Activated CD4-positive, alpha-beta memory T cell treated with anti-CD3 and anti-CD28 coated beads, Interleukin-2, amount 10 ng/mL, durations not matched to agents 7 days and 5 days (primary cell): ENCODE data around the gene FBLIM1. TPM values are rescaled to one million over a fixed set of nuclear protein-coding genes. Genes with fewer than 3 reads are reported as not detected.

Source experiments
- CTCF ChIA-PET: fragments of 350-600 bp; sonication (Branson Sonifier 250); formaldehyde crosslinking; loops from one replicate; lab custom pipeline; 2021; ENCODE audit warnings: antibody characterized with exemption, inconsistent platforms; lab: Charles Lee
- POLR2A ChIA-PET: fragments of 350-600 bp; sonication (Branson Sonifier 250); formaldehyde crosslinking; loops from one replicate; lab custom pipeline; 2021; ENCODE audit warnings: antibody characterized with exemption; lab: Charles Lee
- DNase-seq: peaks from one replicate; pipeline ENCODE4 v3.0.0-alpha.2; 2020
- H3K27ac Mint-ChIP-seq: one replicate; pipeline ENCODE4 v1.8.0; 2021; ENCODE audit warnings: mild to moderate bottlenecking, mixed read lengths
- H3K27me3 Mint-ChIP-seq: one replicate; pipeline ENCODE4 v1.8.0; 2021; ENCODE audit warnings: mixed read lengths
- H3K36me3 Mint-ChIP-seq: one replicate; pipeline ENCODE4 v1.8.0; 2021; ENCODE audit warnings: low read depth, mixed read lengths
- H3K4me1 Mint-ChIP-seq: one replicate; pipeline ENCODE4 v1.8.0; 2021; ENCODE audit warnings: mixed read lengths
- H3K4me3 Mint-ChIP-seq: one replicate; pipeline ENCODE4 v1.8.0; 2021; ENCODE audit warnings: mild to moderate bottlenecking, mixed read lengths
- H3K9me3 Mint-ChIP-seq: one replicate; pipeline ENCODE4 v1.8.0; 2021; ENCODE audit warnings: mixed read lengths
- total RNA-seq, 2 experiments: library from RNA; stranded (reverse); gene quantifications; one replicate each; pipeline ENCODE4 v1.2.3, GENCODE V29; 2021

The FBLIM1 gene
- total RNA-seq, 2 experiments from 2014 or later = not detected

DNA sequence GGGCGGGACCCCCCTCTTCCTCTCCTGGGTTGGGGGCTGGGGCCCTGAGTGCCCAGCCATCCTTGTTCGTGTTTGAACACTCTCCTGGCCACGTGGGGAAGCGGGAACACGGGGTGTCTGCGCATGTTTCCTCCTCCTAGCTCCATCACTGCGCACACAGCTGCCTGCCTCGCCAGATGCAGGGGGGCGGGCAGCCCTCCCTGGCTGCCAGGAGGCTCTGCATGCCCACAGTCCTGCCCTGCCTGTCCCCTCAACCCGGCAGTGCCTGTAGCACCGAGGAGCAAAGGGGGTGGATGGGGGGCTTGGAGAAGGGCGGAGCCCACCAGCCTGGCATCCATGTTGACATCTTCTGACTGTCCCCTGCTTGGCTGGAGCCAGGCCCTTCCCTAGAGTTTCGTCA, 24.3 kb upstream of the FBLIM1 start:
- H3K4me3 Mint-ChIP-seq = no peak overlapping the region
- POLR2A ChIA-PET = no interaction called here
- H3K9me3 Mint-ChIP-seq = no peaks in the 10 kb centered on the region
- peaks cover 14% of the 10 kb centered on the region for H3K36me3 Mint-ChIP-seq
- H3K27ac Mint-ChIP-seq = no peak overlapping the region
- H3K27me3 Mint-ChIP-seq = no peaks in the 10 kb centered on the region
- CTCF ChIA-PET = no interaction called here
- no peaks in the 10 kb centered on the region for H3K4me1 Mint-ChIP-seq
- no peak for DNase-seq

DNA sequence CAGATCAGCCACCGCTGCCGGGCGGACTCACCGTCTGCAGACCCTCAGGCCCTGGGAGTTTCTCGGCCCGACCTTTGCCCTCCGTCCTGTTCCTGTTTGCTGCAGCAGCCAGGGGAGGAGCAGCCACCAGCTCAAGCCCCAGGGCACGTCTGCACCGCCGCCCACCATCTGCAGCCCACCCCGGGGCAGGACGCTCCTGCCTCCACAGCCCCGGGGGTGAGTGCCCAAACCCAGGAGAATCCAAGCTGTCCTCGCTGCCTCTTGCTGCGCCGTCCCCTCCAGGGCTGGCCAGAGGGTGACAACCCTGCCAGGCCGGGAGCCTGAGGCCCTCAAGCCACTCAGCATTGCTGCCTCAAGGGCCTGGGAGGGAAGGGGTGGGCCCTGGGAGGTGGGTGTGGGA, 23.7 kb upstream of the FBLIM1 start:
- H3K4me3 Mint-ChIP-seq = no peak overlapping the region
- POLR2A ChIA-PET = no interaction called here
- H3K27me3 Mint-ChIP-seq = no peaks in the 10 kb centered on the region
- H3K4me1 Mint-ChIP-seq = no peaks in the 10 kb centered on the region
- CTCF ChIA-PET = no interaction called here
- H3K27ac Mint-ChIP-seq = no peak overlapping the region
- H3K36me3 Mint-ChIP-seq = peaks cover 11% of the 10 kb centered on the region
- no peaks in the 10 kb centered on the region for H3K9me3 Mint-ChIP-seq
- no peak for DNase-seq

DNA sequence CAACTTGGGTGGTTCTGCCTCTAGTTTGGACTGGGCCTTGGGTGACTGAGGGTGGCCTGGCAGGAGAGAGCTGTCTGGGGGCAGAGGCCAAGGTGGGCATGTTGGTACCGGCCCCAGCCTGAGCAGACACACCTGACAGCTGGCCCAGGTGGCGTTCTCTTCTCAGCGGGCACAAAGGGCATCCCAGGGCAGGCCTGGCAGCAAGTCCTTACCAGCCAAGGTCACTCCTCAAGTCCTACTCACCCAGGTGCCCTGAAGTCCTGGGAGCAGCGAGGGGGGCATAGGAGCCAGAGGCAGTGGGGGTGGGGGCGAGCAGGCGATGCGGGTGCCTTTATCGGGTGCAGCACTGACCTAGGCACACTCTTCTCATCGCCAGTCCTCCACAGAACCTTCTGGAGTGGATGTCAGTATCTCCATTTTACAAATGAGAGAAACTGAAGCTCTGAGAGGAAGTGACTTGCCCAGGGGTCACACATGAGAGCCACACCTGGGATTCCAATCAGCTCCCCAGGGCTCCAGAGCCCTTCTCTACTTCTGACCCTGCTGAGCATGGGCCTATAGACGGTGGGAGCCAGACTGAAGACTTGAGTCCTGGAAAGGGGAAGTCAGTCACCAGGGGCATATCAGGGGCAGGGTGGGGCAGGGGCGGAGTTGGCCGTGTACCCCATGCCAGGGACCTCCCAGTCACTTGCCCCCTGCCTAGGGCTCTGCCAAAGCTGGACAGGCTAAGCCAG, 23.1 kb upstream of the FBLIM1 start:
- DNase-seq = no peak
- Mint-ChIP-seq H3K4me1 (no peaks in the 10 kb centered on the region), H3K4me3 (no peak overlapping the region), H3K9me3 (no peaks in the 10 kb centered on the region), H3K27me3 (no peaks in the 10 kb centered on the region), H3K36me3 (peaks cover 11% of the 10 kb centered on the region), H3K27ac (no peak overlapping the region)
- ChIA-PET POLR2A (interaction anchor here (1.0 kb wide), 1 partner anchor 40 kb away, joined by 3 read pairs; no protein-coding TSS in a partner anchor), CTCF (no interaction called here)

DNA sequence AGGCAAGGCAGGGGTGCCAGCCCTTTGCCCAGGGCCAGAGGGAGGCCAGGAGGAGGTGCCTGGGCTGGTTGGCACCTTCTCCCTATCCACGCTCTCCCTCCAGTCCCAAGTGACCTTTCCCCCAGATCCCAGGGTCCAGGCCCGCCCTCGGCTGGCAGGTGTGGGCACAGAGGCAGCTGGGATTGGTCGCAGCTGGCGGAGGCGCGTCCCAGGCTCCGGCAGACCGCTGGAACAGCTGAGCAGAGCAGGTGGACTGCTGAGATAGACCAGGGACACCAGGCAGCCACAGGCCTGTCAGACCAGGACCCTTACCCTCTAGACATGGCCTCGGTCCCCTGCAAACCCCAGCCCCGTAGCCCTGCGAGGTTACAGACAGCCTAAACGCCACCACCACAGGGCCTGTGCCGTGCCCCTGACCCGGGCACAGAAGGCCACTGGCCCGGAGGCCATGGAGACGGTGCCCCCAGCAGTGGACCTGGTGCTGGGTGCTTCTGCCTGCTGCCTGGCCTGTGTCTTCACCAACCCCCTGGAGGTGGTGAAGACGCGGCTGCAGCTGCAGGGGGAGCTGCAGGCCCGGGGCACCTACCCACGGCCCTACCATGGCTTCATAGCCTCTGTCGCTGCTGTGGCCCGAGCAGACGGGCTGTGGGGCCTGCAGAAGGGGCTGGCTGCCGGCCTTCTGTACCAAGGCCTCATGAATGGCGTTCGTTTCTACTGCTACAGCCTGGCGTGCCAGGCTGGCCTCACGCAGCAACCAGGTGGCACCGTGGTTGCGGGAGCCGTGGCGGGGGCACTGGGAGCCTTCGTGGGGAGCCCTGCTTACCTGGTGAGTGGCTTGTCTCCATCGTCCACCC, 22.3 kb upstream of the FBLIM1 start, which contains the start of gene SLC25A34:
SLC25A34 (plus strand) TSS at position 221 of the 854 bp plus-strand sequence; CDS start at position 449, 228 bp downstream.
- Mint-ChIP-seq H3K4me3 (no peak within 1 kb of the TSS), H3K27me3 (no peaks in the 10 kb centered on the region), H3K36me3 (peaks cover 11% of the 10 kb centered on the region), H3K9me3 (no peaks in the 10 kb centered on the region), H3K4me1 (peaks cover under 1% of the 10 kb centered on the region), H3K27ac (no peak within 1 kb of the TSS)
- DNase-seq = no peak
- POLR2A ChIA-PET = interaction anchor here (1.0 kb wide), 1 partner anchor 39 kb away, joined by 3 read pairs; no protein-coding TSS in a partner anchor
- CTCF ChIA-PET = no interaction called here

DNA sequence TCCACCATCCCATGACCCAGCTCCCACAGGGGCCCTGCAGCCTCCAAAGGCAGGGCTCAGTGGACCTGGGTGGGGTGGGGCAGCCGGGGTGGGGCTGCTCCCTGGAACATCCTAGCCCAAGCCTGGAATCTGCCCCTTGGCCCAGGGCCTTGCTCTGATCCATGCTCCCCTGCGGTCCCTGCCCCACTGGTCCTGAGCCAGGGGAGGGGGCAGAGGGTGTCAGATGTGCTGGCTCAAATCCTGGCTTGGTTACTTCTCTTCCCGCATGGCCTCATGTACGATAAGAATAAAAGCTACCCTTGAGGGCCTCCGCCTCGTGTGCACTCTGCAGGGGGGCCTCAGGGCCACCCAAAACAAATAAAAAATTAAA, 21.7 kb upstream of the FBLIM1 start:
- H3K4me3 Mint-ChIP-seq = no peak overlapping the region
- peaks cover 11% of the 10 kb centered on the region for H3K36me3 Mint-ChIP-seq
- CTCF ChIA-PET = interaction anchor here (1.3 kb wide), 1 partner anchor 145 kb away, joined by 3 read pairs; no protein-coding TSS in a partner anchor
- DNase-seq = no peak
- H3K27ac Mint-ChIP-seq = no peak overlapping the region
- H3K27me3 Mint-ChIP-seq = no peaks in the 10 kb centered on the region
- no peaks in the 10 kb centered on the region for H3K9me3 Mint-ChIP-seq
- H3K4me1 Mint-ChIP-seq = peaks cover 5% of the 10 kb centered on the region
- POLR2A ChIA-PET = interaction anchor here (0.6 kb wide), 1 partner anchor 121 kb away, joined by 3 read pairs; no protein-coding TSS in a partner anchor

DNA sequence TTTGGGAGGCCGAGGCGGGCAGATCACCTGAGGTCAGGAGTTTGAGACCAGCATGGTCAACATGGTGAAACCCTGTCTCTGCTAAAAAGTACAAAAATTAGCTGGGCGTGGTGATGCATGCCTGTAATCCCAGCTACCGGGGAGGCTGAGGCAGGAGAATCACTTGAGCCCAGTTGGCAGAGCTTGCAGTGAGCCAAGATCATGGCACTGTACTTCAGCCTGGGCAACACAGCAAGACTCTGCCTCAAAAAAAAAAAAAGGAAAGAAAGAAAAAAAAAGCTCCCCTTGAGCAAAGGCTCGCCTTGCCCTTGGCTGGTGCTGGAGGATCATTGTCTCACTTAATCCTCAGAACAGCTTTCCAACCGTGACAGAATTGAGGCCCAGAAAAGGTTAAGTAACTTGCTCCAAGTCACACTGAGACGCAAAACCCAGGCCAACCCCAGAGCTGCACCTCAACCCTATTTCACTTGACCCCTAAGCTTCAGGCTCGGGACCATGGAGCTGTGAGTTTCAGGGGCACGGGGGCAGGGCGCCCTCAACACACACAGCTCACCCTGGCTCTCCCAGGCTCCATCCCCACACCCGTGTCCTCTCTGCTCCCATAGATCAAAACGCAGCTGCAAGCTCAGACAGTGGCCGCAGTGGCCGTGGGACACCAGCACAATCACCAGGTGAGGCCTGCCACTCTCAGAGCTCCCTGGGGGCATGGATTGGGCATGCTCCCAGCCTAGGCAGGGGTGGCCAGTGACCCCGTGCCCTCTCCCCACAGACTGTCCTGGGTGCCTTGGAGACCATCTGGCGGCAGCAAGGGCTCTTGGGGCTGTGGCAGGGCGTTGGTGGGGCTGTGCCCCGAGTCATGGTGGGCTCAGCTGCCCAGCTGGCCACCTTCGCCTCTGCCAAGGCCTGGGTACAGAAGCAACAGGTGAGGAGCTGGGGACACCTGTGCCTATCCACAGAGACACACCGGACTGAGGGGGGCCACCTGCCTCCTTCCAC, 21.0 kb upstream of the FBLIM1 start:
- Mint-ChIP-seq H3K27ac (no peak overlapping the region), H3K4me1 (peaks cover 5% of the 10 kb centered on the region), H3K36me3 (peaks cover 6% of the 10 kb centered on the region), H3K4me3 (no peak overlapping the region), H3K9me3 (no peaks in the 10 kb centered on the region), H3K27me3 (no peaks in the 10 kb centered on the region)
- POLR2A ChIA-PET = interaction anchor here (0.6 kb wide), 2 partner anchors 122 to 624 kb away, joined by 3 read pairs; no protein-coding TSS in a partner anchor
- CTCF ChIA-PET = interaction anchor here (1.3 kb wide), 1 partner anchor 146 kb away, joined by 3 read pairs; no protein-coding TSS in a partner anchor
- no peak for DNase-seq

DNA sequence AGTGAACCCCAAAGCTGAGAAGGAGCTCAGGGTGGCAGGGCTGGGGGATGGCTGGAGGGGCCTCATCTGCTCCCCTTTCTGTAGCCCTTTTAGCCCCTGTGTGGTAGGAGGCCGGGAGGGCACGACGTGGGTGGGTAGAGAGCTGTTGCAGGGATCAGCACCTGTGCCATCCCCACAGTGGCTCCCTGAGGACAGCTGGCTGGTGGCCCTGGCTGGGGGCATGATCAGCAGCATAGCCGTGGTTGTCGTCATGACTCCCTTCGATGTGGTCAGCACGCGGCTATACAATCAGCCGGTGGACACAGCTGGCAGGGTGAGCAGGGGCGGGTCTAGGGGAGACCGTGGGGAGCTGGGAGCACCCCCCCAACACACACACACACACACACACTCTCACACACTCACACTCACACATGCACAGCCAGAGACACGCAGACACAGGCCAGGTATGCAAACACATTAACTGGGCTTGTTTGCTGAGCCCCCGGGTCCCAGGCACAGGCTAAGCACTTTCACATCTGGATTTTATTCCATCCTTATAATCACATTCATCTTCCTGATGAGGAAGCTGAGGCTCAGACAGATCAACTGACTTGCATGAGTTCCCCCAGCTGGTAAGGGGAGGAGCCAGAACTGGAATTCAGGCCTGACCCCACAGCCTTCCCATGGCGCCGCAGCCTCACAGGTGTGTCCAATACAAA, 20.0 kb upstream of the FBLIM1 start:
- no peaks in the 10 kb centered on the region for H3K9me3 Mint-ChIP-seq
- DNase-seq = no peak
- peaks cover 5% of the 10 kb centered on the region for H3K4me1 Mint-ChIP-seq
- H3K27ac Mint-ChIP-seq = no peak overlapping the region
- H3K36me3 Mint-ChIP-seq = no peaks in the 10 kb centered on the region
- ChIA-PET POLR2A (no interaction called here), CTCF (interaction anchor here (1.3 kb wide), 1 partner anchor 147 kb away, joined by 3 read pairs; no protein-coding TSS in a partner anchor)
- no peak overlapping the region for H3K4me3 Mint-ChIP-seq
- no peaks in the 10 kb centered on the region for H3K27me3 Mint-ChIP-seq

DNA sequence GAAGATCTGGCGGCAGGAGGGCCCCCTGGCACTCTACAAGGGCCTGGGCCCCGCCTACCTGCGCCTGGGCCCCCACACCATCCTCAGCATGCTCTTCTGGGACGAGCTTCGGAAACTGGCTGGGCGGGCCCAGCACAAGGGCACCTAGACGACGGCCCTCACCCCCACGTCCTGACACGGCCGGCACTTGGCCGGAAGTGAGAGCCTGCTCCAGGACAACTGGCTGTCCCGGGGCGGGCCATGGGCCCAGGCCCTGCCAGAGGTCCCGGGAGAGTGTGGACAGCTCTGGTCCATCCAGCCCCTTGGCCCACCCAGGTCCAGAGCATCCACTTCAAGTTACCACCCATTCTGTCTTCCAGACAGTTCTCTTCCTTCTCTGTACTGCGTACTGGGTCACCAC, 19.3 kb upstream of the FBLIM1 start:
- no peak for DNase-seq
- no peaks in the 10 kb centered on the region for H3K36me3 Mint-ChIP-seq
- H3K9me3 Mint-ChIP-seq = no peaks in the 10 kb centered on the region
- CTCF ChIA-PET = no interaction called here
- POLR2A ChIA-PET = no interaction called here
- no peak overlapping the region for H3K27ac Mint-ChIP-seq
- no peaks in the 10 kb centered on the region for H3K27me3 Mint-ChIP-seq
- no peak overlapping the region for H3K4me3 Mint-ChIP-seq
- peaks cover 5% of the 10 kb centered on the region for H3K4me1 Mint-ChIP-seq

DNA sequence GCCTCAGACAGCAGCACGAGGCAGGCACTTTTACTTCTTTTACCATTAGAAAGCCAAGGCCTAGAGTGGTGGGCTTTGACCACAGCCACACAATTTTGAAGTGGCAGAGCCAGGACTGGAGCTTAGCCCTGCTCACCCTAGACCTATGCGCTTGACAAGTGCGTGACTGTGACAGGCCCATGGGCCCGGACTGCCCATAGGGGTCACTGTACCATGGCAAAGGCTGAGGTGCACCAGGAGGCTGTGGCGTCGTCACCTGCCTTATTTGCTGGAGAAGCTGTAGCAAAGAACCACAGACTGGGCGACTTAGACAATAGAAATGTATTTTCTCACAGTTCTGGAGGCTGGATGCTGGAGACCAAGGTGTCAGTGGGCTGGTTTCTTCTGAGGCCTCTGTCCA, 18.9 kb upstream of the FBLIM1 start:
- H3K4me3 Mint-ChIP-seq = no peak overlapping the region
- no peak for DNase-seq
- no peak overlapping the region for H3K27ac Mint-ChIP-seq
- peaks cover 5% of the 10 kb centered on the region for H3K4me1 Mint-ChIP-seq
- no peaks in the 10 kb centered on the region for H3K36me3 Mint-ChIP-seq
- no peaks in the 10 kb centered on the region for H3K27me3 Mint-ChIP-seq
- ChIA-PET POLR2A (interaction anchor here (0.7 kb wide), 1 partner anchor 43 kb away, joined by 3 read pairs; no protein-coding TSS in a partner anchor), CTCF (interaction anchor here (0.8 kb wide), 1 partner anchor 23 kb away, joined by 4 read pairs; no protein-coding TSS in a partner anchor)
- no peaks in the 10 kb centered on the region for H3K9me3 Mint-ChIP-seq

DNA sequence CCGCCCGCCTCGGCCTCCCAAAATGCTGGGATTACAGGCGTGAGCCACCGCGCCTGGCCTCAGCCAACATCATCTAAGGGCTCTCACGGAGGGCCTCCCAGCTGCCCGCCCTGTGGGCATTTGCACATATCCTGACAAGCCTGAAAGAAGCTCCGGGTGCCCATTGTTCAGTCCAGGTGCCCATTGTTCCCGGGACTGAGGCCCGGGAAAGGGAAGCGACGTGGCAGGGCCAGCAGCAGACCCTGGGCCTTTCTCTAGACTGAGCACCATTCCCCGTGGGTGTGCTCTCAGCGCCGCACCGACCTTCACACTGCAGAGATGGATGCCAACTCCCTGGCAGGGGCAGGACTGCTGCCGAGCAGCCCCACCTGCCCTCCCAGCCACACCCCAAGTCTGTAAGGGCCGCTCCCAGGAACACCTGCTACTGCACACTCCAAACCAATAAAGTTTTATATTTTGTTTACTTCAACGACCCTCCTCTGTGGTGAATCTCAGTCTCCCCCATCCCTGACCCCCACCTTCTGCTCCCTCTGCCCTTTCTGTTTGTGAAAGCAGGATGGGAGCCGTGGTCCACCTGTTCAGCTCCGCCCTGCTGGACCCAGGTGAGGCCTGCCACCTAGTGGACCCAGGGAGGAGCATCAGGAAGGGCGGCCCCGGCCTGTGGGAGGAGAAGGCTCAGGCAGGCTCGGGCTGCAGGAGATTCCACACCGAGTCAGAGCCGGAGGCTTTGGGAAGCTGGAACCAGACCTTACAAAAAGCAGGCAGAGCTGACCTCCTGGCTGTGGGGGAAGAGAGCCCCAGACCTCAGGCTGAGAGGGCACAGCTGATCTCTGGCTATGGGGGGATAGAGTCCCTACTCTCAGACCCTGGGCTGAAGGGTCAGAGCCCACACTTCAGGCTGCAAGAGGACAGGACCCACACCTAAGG, 17.4 kb upstream of the FBLIM1 start:
- Mint-ChIP-seq H3K27me3 (no peaks in the 10 kb centered on the region), H3K4me1 (peaks cover 5% of the 10 kb centered on the region)

DNA sequence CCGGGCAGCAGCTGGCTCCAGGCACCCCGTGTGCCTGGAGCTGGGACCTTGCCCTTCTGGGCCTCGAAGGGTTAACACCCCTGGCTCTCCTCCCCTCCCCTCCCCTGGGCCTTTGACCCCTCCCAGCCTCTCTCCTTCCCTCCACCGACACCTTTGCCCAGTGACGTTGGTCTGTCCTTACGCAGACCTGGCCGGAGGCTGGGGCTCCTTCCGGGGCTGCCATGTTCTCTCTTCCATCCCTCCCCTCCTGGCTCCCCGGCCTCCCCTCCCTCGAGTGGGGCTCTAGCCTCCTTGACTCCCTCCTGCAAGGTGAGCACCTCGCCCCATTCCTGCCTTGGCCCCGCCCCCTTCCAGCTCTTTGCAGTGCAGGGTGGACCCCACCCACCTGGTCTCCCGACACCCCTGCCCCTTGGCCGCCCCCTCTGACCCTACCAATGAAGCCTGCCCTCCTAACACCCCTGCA, 16.2 kb upstream of the FBLIM1 start, which contains the start of gene TMEM82:
TMEM82 (plus strand) TSS at position 161 of the 463 bp plus-strand sequence; CDS start at position 222, 61 bp downstream.
- Mint-ChIP-seq H3K9me3 (no peaks in the 10 kb centered on the region), H3K4me3 (no peak within 1 kb of the TSS), H3K27me3 (no peaks in the 10 kb centered on the region), H3K4me1 (peaks cover 5% of the 10 kb centered on the region), H3K27ac (no peak within 1 kb of the TSS), H3K36me3 (no peaks in the 10 kb centered on the region)
- no peak for DNase-seq
- ChIA-PET CTCF (interaction anchor here (0.6 kb wide), 1 partner anchor 418 kb away, joined by 4 read pairs; no protein-coding TSS in a partner anchor), POLR2A (interaction anchor here (0.7 kb wide), 1 partner anchor 273 kb away, joined by 3 read pairs; no protein-coding TSS in a partner anchor)

More for the DNA sequence above, 17.4 kb upstream of the FBLIM1 start:
- Mint-ChIP-seq H3K4me3 (no peak overlapping the region), H3K27ac (no peak overlapping the region), H3K9me3 (no peaks in the 10 kb centered on the region), H3K36me3 (no peaks in the 10 kb centered on the region)
- peak; percentile 78 for DNase-seq
- CTCF ChIA-PET = interaction anchor here (1.0 to 1.6 kb wide), 4 partner anchors 44 to 176 kb away, joined by 5 to 8 read pairs (median 6); no protein-coding TSS in a partner anchor
- POLR2A ChIA-PET = no interaction called here
